ENCODE results near the gene NPY.

The NPY gene

GRCh38 chr7:24313777-24314176, 29.8 kb downstream of the NPY start:
- Histone ChIP-seq H3K27ac (no peak overlapping the region), H3K4me1 (no peaks in the 10 kb centered on the region), H3K9me3 (no peaks in the 10 kb centered on the region), H3K27me3 (no peaks in the 10 kb centered on the region), H3K36me3 (no peaks in the 10 kb centered on the region), H3K4me3 (no peak overlapping the region)
- no peak for DNase-seq
- TF ChIP-seq, protein P1, sequence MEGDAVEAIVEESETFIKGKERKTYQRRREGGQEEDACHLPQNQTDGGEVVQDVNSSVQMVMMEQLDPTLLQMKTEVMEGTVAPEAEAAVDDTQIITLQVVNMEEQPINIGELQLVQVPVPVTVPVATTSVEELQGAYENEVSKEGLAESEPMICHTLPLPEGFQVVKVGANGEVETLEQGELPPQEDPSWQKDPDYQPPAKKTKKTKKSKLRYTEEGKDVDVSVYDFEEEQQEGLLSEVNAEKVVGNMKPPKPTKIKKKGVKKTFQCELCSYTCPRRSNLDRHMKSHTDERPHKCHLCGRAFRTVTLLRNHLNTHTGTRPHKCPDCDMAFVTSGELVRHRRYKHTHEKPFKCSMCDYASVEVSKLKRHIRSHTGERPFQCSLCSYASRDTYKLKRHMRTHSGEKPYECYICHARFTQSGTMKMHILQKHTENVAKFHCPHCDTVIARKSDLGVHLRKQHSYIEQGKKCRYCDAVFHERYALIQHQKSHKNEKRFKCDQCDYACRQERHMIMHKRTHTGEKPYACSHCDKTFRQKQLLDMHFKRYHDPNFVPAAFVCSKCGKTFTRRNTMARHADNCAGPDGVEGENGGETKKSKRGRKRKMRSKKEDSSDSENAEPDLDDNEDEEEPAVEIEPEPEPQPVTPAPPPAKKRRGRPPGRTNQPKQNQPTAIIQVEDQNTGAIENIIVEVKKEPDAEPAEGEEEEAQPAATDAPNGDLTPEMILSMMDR (IDR thresholded peaks at IDR 0.05), result no peak
- intact Hi-C loops (cut with DNase I; ENCODE audit: low total_unique reads), result no loop called here

- intact Hi-C loops (cut with DNase I; ENCODE audit: low total_unique reads), result no loop called here
Observed at GRCh38 chr7:24316340-24316739, 32.4 kb downstream of the NPY start.

GRCh38 chr7:24318326-24318725, 34.3 kb downstream of the NPY start:
- Histone ChIP-seq H3K9me3 (no peaks in the 10 kb centered on the region), H3K36me3 (no peaks in the 10 kb centered on the region), H3K27me3 (no peaks in the 10 kb centered on the region), H3K27ac (no peak overlapping the region), H3K4me1 (no peaks in the 10 kb centered on the region), H3K4me3 (no peak overlapping the region)
- intact Hi-C loops (cut with DNase I; ENCODE audit: low total_unique reads), result no loop called here
- no peak for DNase-seq
- TF ChIP-seq, protein P1 (IDR thresholded peaks at IDR 0.05), result no peak

More at GRCh38 chr7:24316340-24316739, 32.4 kb downstream of the NPY start:
- H3K4me3 ChIP-seq, result no peak overlapping the region
- no peaks in the 10 kb centered on the region for H3K4me1 ChIP-seq
- no peak for DNase-seq
- no peaks in the 10 kb centered on the region for H3K9me3 ChIP-seq
- H3K36me3 ChIP-seq, result no peaks in the 10 kb centered on the region
- H3K27me3 ChIP-seq, result no peaks in the 10 kb centered on the region
- TF ChIP-seq, protein P1 (IDR thresholded peaks at IDR 0.05), result no peak
- H3K27ac ChIP-seq, result no peak overlapping the region

DNA sequence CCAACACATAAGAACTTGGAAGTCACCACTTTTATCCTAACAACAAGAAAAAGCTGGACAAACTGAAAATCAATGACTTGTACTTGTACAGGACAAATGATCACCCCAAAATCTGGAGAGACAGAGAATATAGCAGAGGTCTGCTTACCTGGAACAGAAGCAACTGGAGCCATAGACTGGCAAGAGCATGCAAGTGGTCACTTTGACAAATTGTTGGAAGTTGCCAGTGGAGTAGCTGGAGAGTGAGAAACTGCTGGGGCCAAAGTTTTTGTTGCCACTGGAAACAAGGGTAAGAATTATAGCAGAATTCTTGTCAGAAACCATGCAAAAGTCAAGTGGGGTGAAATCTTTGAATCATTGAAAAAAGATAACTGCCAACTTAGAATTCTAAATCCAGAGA, 35.2 kb downstream of the NPY start:
- no peaks in the 10 kb centered on the region for H3K9me3 ChIP-seq
- no peak overlapping the region for H3K4me3 ChIP-seq
- DNase-seq, result no peak
- H3K27me3 ChIP-seq, result no peaks in the 10 kb centered on the region
- H3K4me1 ChIP-seq, result no peaks in the 10 kb centered on the region
- TF ChIP-seq, protein P1 (IDR thresholded peaks at IDR 0.05), result no peak
- intact Hi-C loops (cut with DNase I; ENCODE audit: low total_unique reads), result no loop called here
- no peak overlapping the region for H3K27ac ChIP-seq
- no peaks in the 10 kb centered on the region for H3K36me3 ChIP-seq

- TF ChIP-seq, protein P1 (IDR thresholded peaks at IDR 0.05), result no peak
- Histone ChIP-seq H3K4me3 (no peak overlapping the region), H3K27ac (no peak overlapping the region), H3K9me3 (no peaks in the 10 kb centered on the region), H3K36me3 (no peaks in the 10 kb centered on the region), H3K4me1 (no peaks in the 10 kb centered on the region), H3K27me3 (no peaks in the 10 kb centered on the region)
- DNase-seq, result no peak
- intact Hi-C loops (cut with DNase I; ENCODE audit: low total_unique reads), result no loop called here
Observed at GRCh38 chr7:24323961-24324480, 40.0 kb downstream of the NPY start.

- H3K36me3 ChIP-seq, result no peaks in the 10 kb centered on the region
- no peaks in the 10 kb centered on the region for H3K9me3 ChIP-seq
- no peaks in the 10 kb centered on the region for H3K27me3 ChIP-seq
- no peak for DNase-seq
- H3K4me1 ChIP-seq, result no peaks in the 10 kb centered on the region
- no peak overlapping the region for H3K27ac ChIP-seq
- no peak overlapping the region for H3K4me3 ChIP-seq
- intact Hi-C loops (cut with DNase I; ENCODE audit: low total_unique reads), result no loop called here
- TF ChIP-seq, protein P1 (IDR thresholded peaks at IDR 0.05), result no peak
Observed at GRCh38 chr7:24325708-24326107, 41.7 kb downstream of the NPY start.
